ENCODE results near the gene CHEK2.
"Not testable (repeated sequence)": the region's sequence is repeated elsewhere in the genome, so short reads cannot be mapped to it uniquely, and the experiment has no call there.

The CHEK2 gene

DNA sequence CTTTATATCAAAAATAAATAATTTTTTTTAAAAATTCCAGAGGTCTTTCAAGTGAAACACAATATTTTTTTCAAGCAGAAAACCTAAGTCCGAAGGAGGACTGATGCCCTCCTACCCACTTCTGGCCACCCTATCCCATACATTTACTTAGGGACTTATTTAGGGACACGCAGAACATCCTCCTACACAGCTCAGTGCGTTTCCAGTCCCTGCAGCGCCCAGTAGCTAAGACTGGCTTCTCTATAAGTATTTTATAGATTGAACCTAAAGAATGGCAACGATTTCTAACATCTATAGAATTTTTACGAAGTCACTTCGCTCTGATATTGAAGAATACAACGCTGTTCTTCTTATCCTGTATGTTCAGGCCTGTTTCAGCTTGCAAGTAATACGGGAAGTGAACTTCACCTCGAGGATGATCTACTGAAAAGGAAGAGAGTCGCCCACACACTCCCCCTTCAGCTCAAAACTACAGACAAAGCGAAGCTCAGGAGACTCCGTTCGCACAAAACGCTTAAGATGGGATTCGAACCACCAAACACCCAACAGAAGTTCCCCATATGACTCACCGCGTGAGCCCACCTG, 328 bp downstream of the CHEK2 start:
- Histone ChIP-seq H3K36me3 (ENCODE audit: insufficient read depth) (peaks cover 4% of the 10 kb centered on the region; the same call in 1 of the 2 replicates), H2AFZ (ENCODE audit: low read depth) (peak overlapping the region; percentile 83), H3K4me2 (peak overlapping the region; percentile 68), H4K20me1 (ENCODE audit: insufficient read depth) (no peaks in the 10 kb centered on the region), H3K4me3 (IDR thresholded peaks at IDR 0.05; ENCODE audit: insufficient read depth, low read depth, low read length) (no peak overlapping the region), H3K9ac (peak overlapping the region; percentile 44; the same call in 1 of the 2 replicates), H3K79me2 (ENCODE audit: insufficient read depth, low read depth) (peaks cover 19% of the 10 kb centered on the region; the same call in 1 of the 2 replicates), H3K27ac (peak overlapping the region; percentile 44; the same call in 1 of the 2 replicates), H3K4me1 (ENCODE audit: low read depth, poor library complexity, severe bottlenecking) (peaks cover 32% of the 10 kb centered on the region), H3K27me3 (ENCODE audit: insufficient read depth, low read depth) (no peaks in the 10 kb centered on the region)
- TF ChIP-seq, protein P1, sequence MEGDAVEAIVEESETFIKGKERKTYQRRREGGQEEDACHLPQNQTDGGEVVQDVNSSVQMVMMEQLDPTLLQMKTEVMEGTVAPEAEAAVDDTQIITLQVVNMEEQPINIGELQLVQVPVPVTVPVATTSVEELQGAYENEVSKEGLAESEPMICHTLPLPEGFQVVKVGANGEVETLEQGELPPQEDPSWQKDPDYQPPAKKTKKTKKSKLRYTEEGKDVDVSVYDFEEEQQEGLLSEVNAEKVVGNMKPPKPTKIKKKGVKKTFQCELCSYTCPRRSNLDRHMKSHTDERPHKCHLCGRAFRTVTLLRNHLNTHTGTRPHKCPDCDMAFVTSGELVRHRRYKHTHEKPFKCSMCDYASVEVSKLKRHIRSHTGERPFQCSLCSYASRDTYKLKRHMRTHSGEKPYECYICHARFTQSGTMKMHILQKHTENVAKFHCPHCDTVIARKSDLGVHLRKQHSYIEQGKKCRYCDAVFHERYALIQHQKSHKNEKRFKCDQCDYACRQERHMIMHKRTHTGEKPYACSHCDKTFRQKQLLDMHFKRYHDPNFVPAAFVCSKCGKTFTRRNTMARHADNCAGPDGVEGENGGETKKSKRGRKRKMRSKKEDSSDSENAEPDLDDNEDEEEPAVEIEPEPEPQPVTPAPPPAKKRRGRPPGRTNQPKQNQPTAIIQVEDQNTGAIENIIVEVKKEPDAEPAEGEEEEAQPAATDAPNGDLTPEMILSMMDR (conservative IDR thresholded peaks at IDR 0.05; ENCODE audit: low read depth, low read length) = no peak

GRCh38 chr22:28738876-28739275, 2.7 kb downstream of the CHEK2 start:
- H3K4me3 ChIP-seq (IDR thresholded peaks at IDR 0.05; ENCODE audit: insufficient read depth, low read depth, low read length); H3K4me2 ChIP-seq; H3K27ac ChIP-seq; H3K27me3 ChIP-seq (ENCODE audit: insufficient read depth, low read depth); H3K9ac ChIP-seq; H4K20me1 ChIP-seq (ENCODE audit: insufficient read depth); H2AFZ ChIP-seq (ENCODE audit: low read depth); H3K36me3 ChIP-seq (ENCODE audit: insufficient read depth): not testable (repeated sequence)
- Histone ChIP-seq H3K4me1 (ENCODE audit: low read depth, poor library complexity, severe bottlenecking) (peaks cover 32% of the 10 kb centered on the region), H3K79me2 (ENCODE audit: insufficient read depth, low read depth) (peaks cover 20% of the 10 kb centered on the region; the same call in 1 of the 2 replicates)

DNA sequence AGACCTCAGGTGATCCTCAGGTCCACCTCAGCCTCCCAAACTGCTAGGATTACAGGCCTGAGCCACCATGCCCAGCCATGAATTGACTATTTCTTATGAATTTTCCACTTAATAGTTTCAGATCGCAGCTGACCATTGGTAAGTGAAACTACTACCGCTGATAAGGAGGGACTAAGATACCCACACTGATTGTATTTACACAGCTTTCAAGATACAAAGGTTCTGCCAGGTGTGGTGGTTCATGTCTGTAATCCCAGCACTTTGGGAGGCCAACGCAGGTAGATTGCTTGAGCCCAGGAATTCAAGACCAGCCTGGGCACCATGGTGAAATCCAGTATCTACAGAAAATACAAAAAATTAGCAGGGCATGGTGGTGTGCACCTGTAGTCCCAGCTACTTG, 3.9 kb downstream of the CHEK2 start:
- no peaks in the 10 kb centered on the region for H3K36me3 ChIP-seq (ENCODE audit: insufficient read depth)

GRCh38 chr22:28736301-28737155, 5.1 kb downstream of the CHEK2 start:
- Histone ChIP-seq H3K79me2 (ENCODE audit: insufficient read depth, low read depth) (peaks cover 20% of the 10 kb centered on the region; the same call in 1 of the 2 replicates), H3K4me1 (ENCODE audit: low read depth, poor library complexity, severe bottlenecking) (peaks cover 23% of the 10 kb centered on the region), H4K20me1 (ENCODE audit: insufficient read depth) (no peaks in the 10 kb centered on the region), H3K27me3 (ENCODE audit: insufficient read depth, low read depth) (no peaks in the 10 kb centered on the region), H3K27ac (no peak overlapping the region), H3K9ac (no peak overlapping the region), H3K36me3 (ENCODE audit: insufficient read depth) (no peaks in the 10 kb centered on the region), H2AFZ (ENCODE audit: low read depth) (no peak overlapping the region), H3K4me2 (no peak overlapping the region), H3K4me3 (IDR thresholded peaks at IDR 0.05; ENCODE audit: insufficient read depth, low read depth, low read length) (no peak overlapping the region)
- TF ChIP-seq, protein P1 (conservative IDR thresholded peaks at IDR 0.05; ENCODE audit: low read depth, low read length) = no peak

More for the DNA sequence above, 3.9 kb downstream of the CHEK2 start:
- Histone ChIP-seq H3K79me2 (ENCODE audit: insufficient read depth, low read depth) (peaks cover 20% of the 10 kb centered on the region; the same call in 1 of the 2 replicates), H3K4me2 (no peak overlapping the region), H3K4me1 (ENCODE audit: low read depth, poor library complexity, severe bottlenecking) (peaks cover 23% of the 10 kb centered on the region), H3K27ac (no peak overlapping the region), H4K20me1 (ENCODE audit: insufficient read depth) (no peaks in the 10 kb centered on the region), H3K9ac (no peak overlapping the region), H2AFZ (ENCODE audit: low read depth) (no peak overlapping the region), H3K27me3 (ENCODE audit: insufficient read depth, low read depth) (no peaks in the 10 kb centered on the region), H3K4me3 (IDR thresholded peaks at IDR 0.05; ENCODE audit: insufficient read depth, low read depth, low read length) (no peak overlapping the region)
- TF ChIP-seq, protein P1 (conservative IDR thresholded peaks at IDR 0.05; ENCODE audit: low read depth, low read length) = no peak

Data from KMS-11 (cell line).